Raji (cell line): ENCODE data around the gene EPHA2.

ENCODE experiments used
- POLR2A ChIP-seq: IDR thresholded peaks from 2 replicates; pipeline ENCODE4 v1.6.1; 2011; ENCODE audit warnings: low read depth, low read length, control low read depth; ENCODE audit not compliant: insufficient read depth

The EPHA2 gene

GRCh38 chr1:16127676-16128337 is 28.1 kb downstream of the EPHA2 start:
- TF ChIP-seq POLR2A = no peak

- no peak for TF ChIP-seq POLR2A
These were observed 28.9 kb downstream of the EPHA2 start for GRCh38 chr1:16126743-16127515.

- no peak for TF ChIP-seq POLR2A
These were observed 29.7 kb downstream of the EPHA2 start for GRCh38 chr1:16126160-16126559.

- no peak for TF ChIP-seq POLR2A
These were observed 30.4 kb downstream of the EPHA2 start for GRCh38 chr1:16125483-16125882.

GRCh38 chr1:16125088-16125470 is 30.8 kb downstream of the EPHA2 start:
- TF ChIP-seq POLR2A = no peak

GRCh38 chr1:16124377-16125087 is 31.3 kb downstream of the EPHA2 start:
- no peak for TF ChIP-seq POLR2A

GRCh38 chr1:16122916-16123315 is 33.0 kb downstream of the EPHA2 start:
- no peak for TF ChIP-seq POLR2A

GRCh38 chr1:16122350-16122881 is 33.5 kb downstream of the EPHA2 start:
- no peak for TF ChIP-seq POLR2A

- TF ChIP-seq POLR2A = no peak
These were observed 34.9 kb downstream of the EPHA2 start for GRCh38 chr1:16120940-16121410.

GRCh38 chr1:16120407-16120806 is 35.5 kb downstream of the EPHA2 start:
- no peak for TF ChIP-seq POLR2A

- no peak for TF ChIP-seq POLR2A
These were observed 35.9 kb downstream of the EPHA2 start for GRCh38 chr1:16119926-16120325.

GRCh38 chr1:16119504-16119903 is 36.4 kb downstream of the EPHA2 start:
- TF ChIP-seq POLR2A = no peak

GRCh38 chr1:16118706-16119105 is 37.2 kb downstream of the EPHA2 start:
- no peak for TF ChIP-seq POLR2A

GRCh38 chr1:16117936-16118335 is 37.9 kb downstream of the EPHA2 start:
- TF ChIP-seq POLR2A = no peak

GRCh38 chr1:16117369-16117768 is 38.5 kb downstream of the EPHA2 start:
- TF ChIP-seq POLR2A = no peak

- TF ChIP-seq POLR2A = no peak
These were observed 39.2 kb downstream of the EPHA2 start for GRCh38 chr1:16116625-16117024.

- TF ChIP-seq POLR2A = no peak
These were observed 39.9 kb downstream of the EPHA2 start for GRCh38 chr1:16116002-16116401.
